Ecto neural progenitor cell (in vitro differentiated cells): Measurements from ENCODE around the gene KDELR3.
A peak's percentile ranks its signal among the peaks of the same experiment; 100 is the strongest.

ENCODE experiments used
- DNase-seq: peaks from one replicate; pipeline ENCODE4 v3.0.0-alpha.2; 2018; ENCODE audit warnings: low spot score

Gene KDELR3

GRCh38 chr22:38482662-38483308 is 14.9 kb downstream of the KDELR3 start:
- no peak for DNase-seq

GRCh38 chr22:38484244-38484643 is 16.3 kb downstream of the KDELR3 start:
- no peak for DNase-seq

- DNase-seq, result no peak
Measured at GRCh38 chr22:38485783-38486182, 17.9 kb downstream of the KDELR3 start.

DNA sequence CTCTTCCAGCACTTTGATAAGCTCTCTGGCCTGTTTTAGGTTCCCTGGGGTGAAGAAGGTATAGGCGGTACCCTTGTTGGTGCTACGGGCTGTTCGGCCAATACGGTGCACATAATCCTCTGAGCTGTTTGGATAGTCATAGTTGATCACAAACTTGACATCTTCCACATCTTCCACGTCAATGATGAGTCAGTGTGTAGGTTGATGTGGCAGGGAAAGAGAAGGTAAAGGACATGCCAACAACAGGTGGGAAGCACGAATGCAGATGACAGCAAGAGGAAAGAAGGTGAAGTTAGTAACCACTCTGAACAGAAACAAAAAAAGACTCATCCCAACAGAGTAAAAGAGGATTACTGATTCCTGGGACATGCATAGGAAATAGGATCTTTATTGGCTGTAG is 20.1 kb downstream of the KDELR3 start:
- no peak for DNase-seq

GRCh38 chr22:38489142-38489541 is 21.2 kb downstream of the KDELR3 start:
- DNase-seq, result no peak

GRCh38 chr22:38489561-38490145 is 21.8 kb downstream of the KDELR3 start:
- DNase-seq, result no peak

DNA sequence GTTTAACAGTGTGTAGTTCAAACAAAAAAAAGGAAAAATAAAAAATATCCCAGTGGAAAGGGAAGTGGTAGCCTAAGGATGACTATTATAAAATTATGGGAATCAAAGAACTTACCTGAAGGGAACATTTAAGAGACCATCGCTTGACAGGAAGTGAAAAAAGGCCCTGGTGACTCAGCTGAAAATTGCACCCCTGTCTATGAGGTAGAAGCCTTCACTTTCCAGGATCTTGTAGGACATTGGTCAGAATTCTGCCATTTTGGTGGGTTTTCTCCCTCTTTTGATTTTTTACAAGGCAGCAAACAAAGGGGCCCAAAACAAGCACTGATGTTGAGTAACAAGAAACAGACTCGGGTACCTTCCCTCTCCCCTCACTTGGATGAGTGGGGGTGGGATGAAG is 22.6 kb downstream of the KDELR3 start:
- DNase-seq, result no peak

GRCh38 chr22:38490915-38491314 is 23.0 kb downstream of the KDELR3 start:
- no peak for DNase-seq

DNA sequence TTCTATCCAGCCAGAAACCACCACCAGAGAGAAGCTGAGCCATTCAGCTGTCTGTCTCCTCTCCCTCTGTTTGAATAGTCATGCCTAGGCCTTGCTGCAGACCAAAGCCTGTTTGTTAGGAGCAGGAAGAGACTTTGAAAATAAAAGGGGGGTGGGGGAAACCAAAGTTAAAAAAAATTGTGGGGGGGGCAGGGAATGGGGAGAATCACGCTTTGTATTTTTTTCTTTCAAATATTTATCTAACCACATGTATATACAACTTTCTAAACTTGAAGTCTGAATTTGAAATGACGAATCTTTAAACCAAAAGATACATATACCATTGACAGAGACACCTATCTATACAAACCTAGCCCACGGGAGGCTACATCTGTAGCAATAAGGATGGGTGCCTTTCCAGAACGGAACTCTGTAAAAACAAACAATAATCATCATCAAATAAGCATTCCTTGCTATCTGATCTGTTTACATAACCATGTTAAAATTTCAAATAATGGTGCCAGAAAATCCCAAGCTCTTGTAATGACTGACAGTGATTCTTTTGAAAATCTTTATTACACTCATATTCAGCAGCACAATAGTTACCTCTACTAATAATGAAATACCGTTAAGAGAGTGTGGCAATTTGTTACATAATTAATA is 23.9 kb downstream of the KDELR3 start:
- no peak for DNase-seq

- DNase-seq, result no peak
Measured at GRCh38 chr22:38494498-38494897, 26.6 kb downstream of the KDELR3 start.

DNA sequence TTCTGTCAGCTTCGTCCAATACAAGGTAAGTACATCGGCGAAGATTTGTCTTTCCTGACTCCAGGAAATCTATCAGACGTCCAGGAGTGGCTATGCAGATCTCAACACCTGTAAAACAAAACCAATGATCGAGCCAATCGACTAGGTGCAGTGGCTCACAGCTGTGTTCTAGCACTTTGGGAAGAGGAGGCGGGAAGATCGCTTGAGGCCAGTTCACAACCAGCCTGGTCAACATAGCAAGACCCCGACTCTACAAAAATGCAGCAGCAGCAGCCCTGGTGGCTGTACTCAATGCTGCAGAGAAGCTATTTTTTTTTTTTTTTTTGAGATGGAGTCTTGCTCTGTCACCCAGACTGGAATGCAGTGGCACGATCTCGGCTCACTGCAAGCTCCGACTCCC is 27.0 kb downstream of the KDELR3 start:
- DNase-seq, result no peak

GRCh38 chr22:38497869-38498268 is 30.0 kb downstream of the KDELR3 start:
- DNase-seq, result no peak

- DNase-seq, result no peak
Measured at GRCh38 chr22:38501797-38502672, 34.1 kb downstream of the KDELR3 start.

DNA sequence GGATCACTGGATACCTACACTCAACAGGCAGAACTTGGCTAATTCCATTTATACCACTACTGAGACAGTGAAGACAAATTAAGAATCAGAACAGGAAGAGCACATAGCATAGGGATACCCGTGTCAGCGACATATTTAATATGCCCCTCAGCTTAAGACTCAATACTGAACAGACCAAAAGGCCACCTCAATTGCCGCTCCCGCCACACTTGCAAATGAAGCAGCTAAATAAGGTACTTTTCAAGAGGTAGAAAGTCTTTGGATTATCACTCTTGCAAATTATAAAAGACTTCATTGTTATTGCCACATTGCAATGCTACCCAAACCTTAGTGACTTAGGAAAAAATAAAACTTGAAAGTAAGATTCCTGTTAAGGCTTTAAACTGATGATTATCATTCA is 35.1 kb downstream of the KDELR3 start:
- no peak for DNase-seq

GRCh38 chr22:38504731-38505540 is 37.0 kb downstream of the KDELR3 start:
- no peak for DNase-seq

GRCh38 chr22:38505541-38506117 is 37.7 kb downstream of the KDELR3 start:
- DNase-seq, result no peak

GRCh38 chr22:38506118-38506962 is 38.4 kb downstream of the KDELR3 start, which contains the start of gene DDX17:
DDX17 (minus strand) TSS chr22:38506311.
- peak; percentile 98 for DNase-seq

DNA sequence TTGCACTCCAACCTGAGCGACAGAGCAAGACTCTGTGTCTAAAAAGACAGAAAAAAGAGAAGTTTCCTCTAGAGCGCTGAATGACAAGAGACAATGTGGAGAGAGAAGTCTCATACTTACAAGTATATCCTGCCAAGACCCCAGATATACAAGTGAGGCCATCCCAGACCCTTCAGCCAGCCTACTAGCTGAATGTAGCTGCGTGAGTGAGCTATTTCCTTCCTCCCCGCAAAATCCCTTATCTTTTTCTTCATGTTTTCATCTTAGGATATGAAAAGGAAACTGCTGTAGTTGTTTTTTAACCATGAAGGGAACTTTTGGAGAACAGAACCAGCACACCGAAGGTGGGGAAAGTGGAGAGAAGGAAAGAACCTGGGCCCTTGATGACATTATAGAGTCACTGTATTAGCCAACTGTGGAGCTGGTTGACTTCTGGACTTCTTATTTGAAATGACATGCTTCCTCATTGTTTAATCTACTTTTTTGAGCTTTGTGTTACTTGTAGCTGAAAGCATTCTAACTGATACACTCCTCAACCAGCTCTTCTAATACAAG is 42.6 kb downstream of the KDELR3 start:
- DNase-seq, result no peak

DNA sequence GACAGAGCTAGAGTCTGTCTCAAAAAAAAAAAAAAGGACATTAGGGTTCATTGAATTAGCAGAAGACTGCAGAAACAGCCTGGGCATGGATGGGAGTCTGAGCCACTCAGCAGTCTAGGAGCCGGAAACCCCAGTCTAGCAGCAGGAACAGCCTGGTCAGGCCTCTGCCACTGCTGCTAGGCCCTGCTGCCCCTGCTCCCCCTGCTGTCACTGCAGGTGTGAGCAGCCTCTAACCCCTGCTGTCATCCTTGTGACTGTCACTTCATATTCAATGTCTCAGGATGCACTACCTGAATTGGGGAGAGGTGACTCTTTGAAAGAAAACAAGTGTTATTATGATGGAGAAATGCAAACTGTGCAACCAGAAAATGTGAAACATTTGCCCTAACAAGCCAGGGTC is 45.2 kb downstream of the KDELR3 start:
- no peak for DNase-seq

- DNase-seq, result no peak
Measured at GRCh38 chr22:38518620-38519019, 50.7 kb downstream of the KDELR3 start.
